Measurements from ENCODE around the gene OR9A4.
"Not testable (repeated sequence)": the region's sequence is repeated elsewhere in the genome, so short reads cannot be mapped to it uniquely, and the experiment has no call there.

GRCh38 chr7:141899366-141899765 lies 16.8 kb upstream of the OR9A4 start:
- not testable (repeated sequence) for TF ChIP-seq CTCF (IDR thresholded peaks at IDR 0.05; ENCODE audit: insufficient read depth, low read depth, low read length); EZH2 (IDR thresholded peaks at IDR 0.05; ENCODE audit: insufficient read depth, low read length)
